Osteocyte (in vitro differentiated cells): ENCODE measurements around the gene PRDX3. TPM values are rescaled to one million over a fixed set of nuclear protein-coding genes. Genes with fewer than 3 reads are reported as not detected.
A peak's percentile ranks its signal among the peaks of the same experiment; 100 is the strongest.

Source experiments
- DNase-seq: peaks from one replicate; pipeline ENCODE4 v3.0.0; 2021; ENCODE audit warnings: mixed read lengths; ENCODE audit not compliant: unreplicated experiment; ENCODE audit errors: extremely low spot score
- H3K27ac Mint-ChIP-seq: one replicate; pipeline ENCODE4 v1.8.0; 2021; ENCODE audit warnings: mild to moderate bottlenecking, mixed read lengths; ENCODE audit not compliant: unreplicated experiment
- H3K27me3 Mint-ChIP-seq: one replicate; pipeline ENCODE4 v1.8.0; 2021; ENCODE audit warnings: mixed read lengths; ENCODE audit not compliant: unreplicated experiment
- H3K36me3 Mint-ChIP-seq: one replicate; pipeline ENCODE4 v1.8.0; 2021; ENCODE audit warnings: mixed read lengths; ENCODE audit not compliant: unreplicated experiment
- H3K4me1 Mint-ChIP-seq: one replicate; pipeline ENCODE4 v1.8.0; 2021; ENCODE audit warnings: mixed read lengths; ENCODE audit not compliant: unreplicated experiment
- H3K4me3 Mint-ChIP-seq: one replicate; pipeline ENCODE4 v1.8.0; 2021; ENCODE audit warnings: mild to moderate bottlenecking, moderate library complexity, mixed read lengths; ENCODE audit not compliant: unreplicated experiment
- H3K9me3 Mint-ChIP-seq: one replicate; pipeline ENCODE4 v1.8.0; 2021; ENCODE audit warnings: mixed read lengths; ENCODE audit not compliant: unreplicated experiment
- total RNA-seq: library from RNA; stranded (reverse); gene quantifications from 2 replicates; pipeline ENCODE4 v1.2.1, GENCODE V29; 2021
- TF ChIP-seq, protein P1 (sequence below): fragments of 200-600 bp; sonication (generic); IDR thresholded peaks from 2 replicates; pipeline ENCODE4 v1.5.0; 2021; ENCODE audit warnings: antibody characterized with exemption, mild to moderate bottlenecking, moderate library complexity

Gene PRDX3
- total RNA-seq, 1 donor from 2014 or later, result 76.9 TPM

DNA sequence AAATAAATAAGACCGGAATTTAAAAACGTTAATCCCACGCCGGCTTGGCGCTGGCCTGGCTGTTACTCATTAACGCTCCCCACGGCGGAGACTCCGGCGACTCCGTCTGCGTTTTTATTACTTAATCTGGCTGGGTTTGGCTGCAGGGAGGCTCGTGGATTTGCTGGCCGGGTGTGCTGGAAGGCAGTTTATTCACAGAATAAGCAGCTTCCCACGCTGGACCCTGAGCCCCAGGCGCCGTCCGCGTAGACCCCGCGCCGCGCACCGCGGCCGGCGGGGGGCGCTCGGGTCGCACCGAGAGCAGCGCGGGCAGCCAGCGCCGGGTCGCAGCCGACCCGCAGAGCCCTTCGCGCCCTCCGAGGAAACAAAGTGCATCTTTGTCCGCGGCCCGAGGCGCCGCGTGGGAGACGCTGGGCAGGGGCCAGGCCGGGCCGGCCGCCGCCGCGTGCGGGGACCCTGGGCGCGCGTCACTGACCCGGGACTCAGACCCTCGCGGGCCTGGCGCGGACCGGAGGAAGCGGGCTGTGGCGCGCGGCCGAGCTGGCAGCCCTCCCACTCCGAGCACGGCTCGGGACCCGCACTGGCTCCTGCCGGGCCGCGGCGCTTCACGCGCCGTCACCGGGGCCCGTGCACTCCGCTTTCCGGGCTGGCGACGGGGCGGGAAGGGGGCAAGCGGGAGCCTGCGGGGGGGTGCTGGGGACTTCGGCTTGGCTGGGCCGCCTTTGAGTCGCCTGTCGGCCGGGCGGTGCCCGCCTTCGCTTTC, 28.2 kb upstream of the PRDX3 start:
- Mint-ChIP-seq H3K9me3 (no peaks in the 10 kb centered on the region), H3K27me3 (no peaks in the 10 kb centered on the region), H3K4me1 (peaks cover 34% of the 10 kb centered on the region), H3K36me3 (peaks cover 2% of the 10 kb centered on the region), H3K4me3 (peak overlapping the region; percentile 98), H3K27ac (peak overlapping the region; percentile 89)
- peak; percentile 93 for DNase-seq
- TF ChIP-seq, protein P1, sequence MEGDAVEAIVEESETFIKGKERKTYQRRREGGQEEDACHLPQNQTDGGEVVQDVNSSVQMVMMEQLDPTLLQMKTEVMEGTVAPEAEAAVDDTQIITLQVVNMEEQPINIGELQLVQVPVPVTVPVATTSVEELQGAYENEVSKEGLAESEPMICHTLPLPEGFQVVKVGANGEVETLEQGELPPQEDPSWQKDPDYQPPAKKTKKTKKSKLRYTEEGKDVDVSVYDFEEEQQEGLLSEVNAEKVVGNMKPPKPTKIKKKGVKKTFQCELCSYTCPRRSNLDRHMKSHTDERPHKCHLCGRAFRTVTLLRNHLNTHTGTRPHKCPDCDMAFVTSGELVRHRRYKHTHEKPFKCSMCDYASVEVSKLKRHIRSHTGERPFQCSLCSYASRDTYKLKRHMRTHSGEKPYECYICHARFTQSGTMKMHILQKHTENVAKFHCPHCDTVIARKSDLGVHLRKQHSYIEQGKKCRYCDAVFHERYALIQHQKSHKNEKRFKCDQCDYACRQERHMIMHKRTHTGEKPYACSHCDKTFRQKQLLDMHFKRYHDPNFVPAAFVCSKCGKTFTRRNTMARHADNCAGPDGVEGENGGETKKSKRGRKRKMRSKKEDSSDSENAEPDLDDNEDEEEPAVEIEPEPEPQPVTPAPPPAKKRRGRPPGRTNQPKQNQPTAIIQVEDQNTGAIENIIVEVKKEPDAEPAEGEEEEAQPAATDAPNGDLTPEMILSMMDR, result peak; percentile 94

- H3K27ac Mint-ChIP-seq, result peak overlapping the region; percentile 89
- peak overlapping the region; percentile 80 for H3K4me3 Mint-ChIP-seq
- no peaks in the 10 kb centered on the region for H3K27me3 Mint-ChIP-seq
- H3K4me1 Mint-ChIP-seq, result peaks cover 27% of the 10 kb centered on the region
- DNase-seq, result no peak
- H3K9me3 Mint-ChIP-seq, result no peaks in the 10 kb centered on the region
- H3K36me3 Mint-ChIP-seq, result no peaks in the 10 kb centered on the region
- TF ChIP-seq, protein P1, result no peak
These were observed 27.4 kb upstream of the PRDX3 start for GRCh38 chr10:119205894-119206602.

GRCh38 chr10:119203006-119203405, 24.4 kb upstream of the PRDX3 start:
- Mint-ChIP-seq H3K4me3 (no peak overlapping the region), H3K36me3 (no peaks in the 10 kb centered on the region), H3K27ac (no peak overlapping the region), H3K9me3 (no peaks in the 10 kb centered on the region), H3K27me3 (no peaks in the 10 kb centered on the region), H3K4me1 (peaks cover 7% of the 10 kb centered on the region)
- DNase-seq, result no peak
- TF ChIP-seq, protein P1, result no peak

DNA sequence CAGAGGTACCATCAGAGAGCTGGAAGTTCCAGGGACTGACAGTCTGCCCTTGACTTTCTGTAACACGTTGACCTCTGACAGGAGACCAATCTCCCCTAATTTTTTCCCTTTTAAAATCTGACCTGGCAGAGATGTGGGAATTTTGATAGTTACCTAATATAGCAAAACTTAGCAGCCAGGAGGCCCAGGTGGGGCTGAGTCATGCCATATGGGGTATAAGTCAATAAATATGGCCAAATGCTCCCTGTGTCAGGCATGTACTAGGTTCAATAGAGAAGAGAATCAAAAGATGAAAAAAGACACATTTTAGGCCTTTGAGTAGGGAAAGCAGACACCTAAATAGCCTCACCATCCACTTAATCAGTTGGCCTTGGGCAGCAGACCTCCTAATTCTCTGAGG, 22.6 kb upstream of the PRDX3 start:
- no peak for DNase-seq
- H3K9me3 Mint-ChIP-seq, result no peaks in the 10 kb centered on the region
- no peak overlapping the region for H3K4me3 Mint-ChIP-seq
- H3K36me3 Mint-ChIP-seq, result no peaks in the 10 kb centered on the region
- H3K27ac Mint-ChIP-seq, result no peak overlapping the region
- no peaks in the 10 kb centered on the region for H3K27me3 Mint-ChIP-seq
- peaks cover 3% of the 10 kb centered on the region for H3K4me1 Mint-ChIP-seq
- TF ChIP-seq, protein P1, result no peak
